Right lobe of liver (tissue), 6 donors: ENCODE measurements around the gene POR. TPM values are rescaled to one million over a fixed set of nuclear protein-coding genes. Genes with fewer than 3 reads are reported as not detected.

ENCODE experiments used
- ATAC-seq, 4 donors: fragments of 200-7000 bp; cut with Tn5 transposase; one replicate each; pipeline ENCODE4 v1.9.1; 2020; ENCODE audit warnings: mild to moderate bottlenecking in 4 of 4, moderate library complexity in 4 of 4
- DNase-seq, 3 donors: peaks; one replicate each; pipeline ENCODE4 v3.0.0-alpha.2; 2020
- H3K27ac ChIP-seq, 3 donors: fragments of 200-600 bp; one replicate each; pipeline ENCODE4 v1.8.0; 2022
- H3K27me3 ChIP-seq, 2 donors: fragments of 200-600 bp; one replicate each; pipeline ENCODE4 v1.8.0; 2022
- H3K36me3 ChIP-seq, 4 donors: fragments of 200-600 bp; sonication (generic) in 1 of 4; one replicate each; pipeline versions ENCODE4 v1.5.1 to v1.8.0; 2017 to 2022; ENCODE audit warnings: control low read depth in 1 of 4
- H3K4me1 ChIP-seq, 4 donors: fragments of 200-600 bp; sonication (generic) in 1 of 4; one replicate each; pipeline versions ENCODE4 v1.5.1 to v1.8.0; 2017 to 2022; ENCODE audit warnings: control low read depth in 1 of 4
- H3K4me3 ChIP-seq, 3 donors: fragments of 200-600 bp; one replicate each; pipeline ENCODE4 v1.8.0; 2022
- H3K9me3 ChIP-seq, 4 donors: fragments of 200-600 bp; sonication (generic) in 1 of 4; one replicate each; pipeline versions ENCODE4 v1.5.1 to v1.8.0; 2017 to 2022; ENCODE audit warnings: control low read depth in 1 of 4
- CTCF ChIP-seq, 4 donors: fragments of 200-600 bp in 3 of 4; fragments of 450-650 bp in 1 of 4; IDR thresholded peaks; one replicate each; pipeline versions ENCODE4 v1.5.1 to v1.8.0; 2016 to 2022; ENCODE audit warnings: antibody characterized with exemption in 4 of 4, mild to moderate bottlenecking in 2 of 4
- POLR2A ChIP-seq: fragments of 450-650 bp; IDR thresholded peaks from one replicate; pipeline ENCODE4 v1.6.1; 2017; ENCODE audit warnings: antibody characterized with exemption, mild to moderate bottlenecking
- WGBS: methylation state at CpG from one replicate; pipeline ENCODE4 v1.1.6; 2018; ENCODE audit warnings: low coverage, low lambda C conversion rate; ENCODE audit not compliant: insufficient coverage; ENCODE audit errors: missing lambda C conversion rate; 5-methylcytosine and 5-hydroxymethylcytosine counted together
- intact Hi-C, 2 donors: fragments of 100-400 bp; cut with DNase I; formaldehyde crosslinking; loops; one replicate each; pipeline versions ENCODE4 v1.11.2 to v1.14.1; 2022
- total RNA-seq, 6 experiments: library from RNA; depleted of rRNA in 2 of 6; stranded (reverse); fragments of >200 nt in 2 of 6; fragmentation: NEBNext Ultra II Directional in 3 of 6; extraction: Animal tissue kit (Norgen Biotek cat#: 25700) in 3 of 6; gene quantifications; one replicate each; pipeline versions ENCODE4 v1.1.0 to v1.2.4, GENCODE V29; 2016 to 2023
- donor health status: DM: no; HTN: yes; CAD: no.
- donor health status: DM: no; HTN: no; CAD: no.
- donor health status: DM: no; HTN: no; CAD: no.
- donor health status: DM: no; HTN: yes; CAD: no.
- donor health status: DM: no; HTN: yes; CAD: no.

The POR gene
- total RNA-seq, 6 experiments from 2014 or later = 370 to 1,042 (median 725) TPM

GRCh38 chr7:75875113-75876080 is 39.6 kb upstream of the POR start:
- Histone ChIP-seq H3K4me1 (peaks cover 0 to 10% (median 3%) of the 10 kb centered on the region in 4 donors), H3K27me3 (no peaks in the 10 kb centered on the region), H3K36me3 (no peaks in the 10 kb centered on the region), H3K9me3 (no peaks in the 10 kb centered on the region), H3K4me3 (no peak overlapping the region), H3K27ac (no peak overlapping the region)
- TF ChIP-seq CTCF (IDR thresholded peaks at IDR 0.05) (no peak), POLR2A (no peak)
- DNase-seq = no peak
- ATAC-seq = no peak
- intact Hi-C loops = no loop called here
- 79% methylated on average over 16 of the region's 21 CpGs for WGBS

GRCh38 chr7:75876126-75876881 is 38.7 kb upstream of the POR start:
- ATAC-seq (no peak), DNase-seq (no peak)
- peaks cover 0 to 3% (median 0%) of the 10 kb centered on the region in 4 donors for H3K36me3 ChIP-seq
- TF ChIP-seq CTCF (IDR thresholded peaks at IDR 0.05) (no peak), POLR2A (no peak)
- H3K4me3 ChIP-seq = no peak overlapping the region
- H3K27ac ChIP-seq = no peak overlapping the region
- no peaks in the 10 kb centered on the region for H3K9me3 ChIP-seq
- WGBS = 48% methylated on average over 7 of the region's 11 CpGs
- intact Hi-C loops = no loop called here
- peaks cover 0 to 13% (median 3%) of the 10 kb centered on the region in 4 donors for H3K4me1 ChIP-seq
- no peaks in the 10 kb centered on the region for H3K27me3 ChIP-seq

- peaks cover 0 to 13% (median 3%) of the 10 kb centered on the region in 4 donors for H3K4me1 ChIP-seq
- peak overlapping the region; percentile 73 to 93 (median 82) for H3K27ac ChIP-seq
- TF ChIP-seq CTCF (IDR thresholded peaks at IDR 0.05) (no peak), POLR2A (no peak)
- H3K9me3 ChIP-seq = no peaks in the 10 kb centered on the region
- ATAC-seq (no peak), DNase-seq (no peak)
- H3K27me3 ChIP-seq = no peaks in the 10 kb centered on the region
- H3K4me3 ChIP-seq = peak overlapping the region in 2 of 3 donors; percentile 24 to 96
- intact Hi-C loops = no loop called here
- 16% methylated on average over 10 of the region's 10 CpGs for WGBS
- peaks cover 0 to 24% (median 3%) of the 10 kb centered on the region in 4 donors for H3K36me3 ChIP-seq
Measured at GRCh38 chr7:75878312-75878768, 36.6 kb upstream of the POR start.

GRCh38 chr7:75878769-75879611 is 36.0 kb upstream of the POR start, which contains the start of gene RHBDD2:
Gene RHBDD2 (plus strand): TSS chr7:75879034. CDS start chr7:75879083, 49 bp downstream.
- DNase-seq (peak; percentile 97), ATAC-seq (peak; percentile 96 to 98 (median 98))
- Histone ChIP-seq H3K36me3 (peaks cover 0 to 30% (median 6%) of the 10 kb centered on the region in 4 donors), H3K27me3 (no peaks in the 10 kb centered on the region), H3K9me3 (no peaks in the 10 kb centered on the region), H3K4me3 (peak within 1 kb of the TSS; percentile 66 to 96 (median 87)), H3K4me1 (peaks cover 0 to 13% (median 3%) of the 10 kb centered on the region in 4 donors), H3K27ac (peak within 1 kb of the TSS; percentile 82 to 93 (median 86))
- 2% methylated on average over 17 of the region's 65 CpGs for WGBS
- TF ChIP-seq POLR2A = peak; percentile 97
- TF ChIP-seq CTCF (IDR thresholded peaks at IDR 0.05) = peak in 3 of 4 donors; percentile 11 to 18 (median 12)
- intact Hi-C loops = no loop called here
